Stimulated activated CD8-positive, alpha-beta memory T cell treated with anti-CD3 and anti-CD28 coated beads, Interleukin-7, amount 100 ng/mL, for 1 hour (primary cell): ENCODE measurements around the gene SLC9A4.

ENCODE experiments used
- DNase-seq, 2 donors: peaks; one replicate each; pipeline ENCODE4 v3.0.0-alpha.2; 2020; ENCODE audit warnings: low read depth in 2 of 2

The SLC9A4 gene

GRCh38 chr2:102473020-102473419, at the start of gene SLC9A4:
Gene SLC9A4, plus strand, starts transcription at chr2:102473226. Its CDS starts 534 bp downstream, at chr2:102473760.
- DNase-seq: peak in 1 of 2 donors; percentile 33

- no peak for DNase-seq
Observed at GRCh38 chr2:102423368-102423767, 49.7 kb upstream of the SLC9A4 start.

GRCh38 chr2:102424754-102425153, 48.3 kb upstream of the SLC9A4 start:
- no peak for DNase-seq

GRCh38 chr2:102425441-102426132, 47.4 kb upstream of the SLC9A4 start:
- no peak for DNase-seq

GRCh38 chr2:102427249-102427648, 45.8 kb upstream of the SLC9A4 start:
- DNase-seq: no peak

GRCh38 chr2:102428573-102428972, 44.5 kb upstream of the SLC9A4 start:
- DNase-seq: no peak

GRCh38 chr2:102432386-102432785, 40.6 kb upstream of the SLC9A4 start:
- DNase-seq: no peak

- DNase-seq: no peak
Observed at GRCh38 chr2:102433973-102434654, 38.9 kb upstream of the SLC9A4 start.

- no peak for DNase-seq
Observed at GRCh38 chr2:102434655-102435381, 38.2 kb upstream of the SLC9A4 start.

GRCh38 chr2:102435741-102436140, 37.3 kb upstream of the SLC9A4 start:
- DNase-seq: no peak

- no peak for DNase-seq
Observed at GRCh38 chr2:102436323-102436722, 36.7 kb upstream of the SLC9A4 start.

- DNase-seq: no peak
Observed at GRCh38 chr2:102437122-102437521, 35.9 kb upstream of the SLC9A4 start.

- DNase-seq: no peak
Observed at GRCh38 chr2:102438111-102438510, 34.9 kb upstream of the SLC9A4 start.

- DNase-seq: no peak
Observed at GRCh38 chr2:102438578-102438977, 34.4 kb upstream of the SLC9A4 start.

GRCh38 chr2:102439065-102439695, 33.8 kb upstream of the SLC9A4 start:
- DNase-seq: no peak

- no peak for DNase-seq
Observed at GRCh38 chr2:102442967-102443828, 29.8 kb upstream of the SLC9A4 start.

- no peak for DNase-seq
Observed at GRCh38 chr2:102444233-102444632, 28.8 kb upstream of the SLC9A4 start.

GRCh38 chr2:102446936-102447335, 26.1 kb upstream of the SLC9A4 start:
- DNase-seq: no peak

- DNase-seq: peak; percentile 32 to 45
Observed at GRCh38 chr2:102449370-102449974, 23.6 kb upstream of the SLC9A4 start.

- no peak for DNase-seq
Observed at GRCh38 chr2:102451968-102452367, 21.1 kb upstream of the SLC9A4 start.

- no peak for DNase-seq
Observed at GRCh38 chr2:102453501-102453900, 19.5 kb upstream of the SLC9A4 start.
